CD4-positive, alpha-beta T cell treated with Interleukin-17A for 4 hours (primary cell): ENCODE results near the gene FLNB.

Experiments
- DNase-seq: peaks from one replicate; pipeline ENCODE4 v3.0.0-alpha.2; 2020; ENCODE audit warnings: mixed read lengths

Gene FLNB

DNA sequence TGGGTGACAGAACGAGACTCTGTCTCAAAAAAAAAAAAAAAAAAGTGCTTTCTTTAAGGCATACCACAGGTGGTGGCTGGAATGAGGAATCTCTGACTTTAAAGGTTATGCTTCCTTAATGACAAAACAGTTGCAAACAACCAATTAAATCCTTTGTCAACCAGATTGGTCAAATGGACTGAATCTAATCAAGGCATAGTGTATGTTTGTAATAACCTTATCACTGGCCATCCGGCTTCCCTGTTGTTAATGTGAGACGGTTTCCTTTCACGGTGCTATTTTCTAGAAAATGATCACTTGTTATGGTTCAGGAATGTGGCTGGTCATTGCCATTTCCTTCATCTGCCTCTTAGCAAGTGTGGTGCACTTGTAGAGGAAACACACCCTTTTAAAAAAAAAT is 75.9 kb downstream of the FLNB start:
- no peak for DNase-seq

DNA sequence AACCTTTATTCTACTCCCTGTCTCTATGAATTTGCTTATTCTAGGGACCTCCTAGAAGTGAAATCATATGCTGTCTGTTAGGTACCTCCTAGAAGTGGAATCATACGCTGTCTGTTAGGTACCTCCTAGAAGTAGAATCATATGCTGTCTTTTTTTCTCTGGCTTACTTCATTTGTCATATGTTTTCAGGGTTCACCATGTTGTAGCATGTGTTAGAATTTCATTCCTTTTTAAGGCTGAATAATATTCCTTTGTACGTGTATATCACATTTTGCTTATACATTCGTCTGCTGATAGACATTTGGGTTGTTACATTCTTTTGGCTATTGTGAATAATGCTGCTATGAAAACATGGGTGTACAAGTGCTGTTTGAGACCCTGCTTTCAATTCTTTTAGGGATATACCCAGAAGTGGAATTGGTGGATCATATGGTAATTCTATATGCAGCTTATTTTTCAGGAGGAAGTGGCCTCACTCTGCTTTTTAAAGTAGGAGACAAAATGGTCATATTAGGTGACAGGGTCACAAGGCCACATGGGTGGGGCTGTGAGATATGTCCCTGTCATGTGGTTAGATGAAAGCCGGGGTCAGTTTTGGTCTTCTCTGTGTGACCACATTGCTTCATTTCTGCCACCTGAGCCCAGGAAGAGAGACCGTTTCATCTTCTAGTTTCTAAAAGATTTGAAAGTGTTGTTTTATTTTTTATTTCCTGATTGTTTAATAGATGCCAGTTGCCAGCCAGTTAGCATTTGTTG is 76.7 kb downstream of the FLNB start:
- DNase-seq, result no peak

DNA sequence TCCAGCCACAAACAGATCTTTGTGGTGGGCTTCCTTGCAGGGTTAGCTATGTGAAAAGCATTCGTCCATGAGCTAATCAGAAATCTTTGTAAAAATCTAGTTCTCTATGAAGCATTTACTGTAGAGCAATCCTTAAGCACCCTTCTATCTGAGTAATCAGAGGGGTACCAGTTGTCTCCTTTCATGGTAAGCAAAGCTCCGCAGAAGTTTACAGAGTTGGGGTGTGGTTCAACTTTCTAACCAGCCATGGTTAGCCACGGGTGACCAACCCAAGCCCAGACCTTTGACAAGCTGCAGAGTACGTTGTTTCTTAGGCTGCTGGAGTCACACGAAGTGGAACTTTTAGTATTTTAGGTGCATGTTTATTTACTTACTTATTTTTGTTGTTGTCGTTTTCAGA is 77.4 kb downstream of the FLNB start:
- DNase-seq, result no peak

DNA sequence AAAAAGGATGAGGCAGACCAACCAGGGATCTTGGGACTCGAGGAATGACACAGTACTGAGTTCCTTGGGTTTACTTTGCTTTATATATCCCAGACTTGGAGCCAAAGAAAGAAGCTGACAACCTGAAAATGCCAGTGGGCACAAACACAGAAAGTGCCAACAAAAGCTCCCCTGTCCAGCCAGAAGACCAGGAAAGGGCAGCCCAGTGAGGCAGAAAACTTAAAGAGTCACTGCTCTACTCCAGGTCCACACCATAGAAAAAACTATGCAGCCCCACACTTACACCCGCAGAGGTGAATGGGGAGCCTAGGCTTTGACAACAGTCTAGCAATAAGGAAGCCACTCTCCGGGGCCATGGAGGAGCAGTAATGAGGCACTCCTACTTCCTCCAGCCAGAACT is 80.3 kb downstream of the FLNB start:
- DNase-seq, result no peak

DNA sequence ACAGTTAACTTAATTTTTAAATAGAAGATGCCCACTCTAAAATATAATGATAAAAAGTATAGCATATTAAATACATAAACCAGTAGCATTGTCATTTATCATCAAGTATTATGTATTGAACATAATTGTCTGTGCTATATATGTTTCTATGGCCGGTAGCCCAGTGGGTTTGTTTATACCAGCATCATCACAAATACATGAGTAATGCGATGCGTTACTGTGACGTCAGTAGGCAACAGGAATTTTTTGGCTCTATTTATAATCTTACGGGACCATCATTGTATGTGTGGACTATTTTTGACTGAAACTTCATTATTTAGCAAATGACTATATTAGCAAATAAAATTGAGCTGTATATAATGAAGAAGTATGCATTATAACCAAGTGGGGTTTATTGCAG is 82.1 kb downstream of the FLNB start:
- DNase-seq, result no peak

DNA sequence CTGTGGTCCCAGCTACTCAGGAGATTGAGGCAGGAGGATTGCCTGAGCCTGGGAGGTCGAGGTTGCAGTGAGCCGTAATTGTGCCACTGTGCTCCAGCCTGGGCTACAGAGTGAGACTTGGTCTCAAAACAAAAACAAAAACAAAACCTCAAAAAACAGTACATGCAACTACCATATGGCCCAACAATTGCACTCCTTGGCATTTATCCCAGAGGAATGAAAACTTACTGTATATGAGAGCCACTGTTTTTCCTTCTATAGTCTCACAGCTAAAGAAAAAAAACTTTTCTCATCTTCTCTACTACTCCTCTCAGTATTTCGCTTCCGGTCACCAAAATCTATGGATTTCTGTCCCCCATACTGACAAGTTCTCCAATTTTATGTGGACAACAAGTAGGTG is 84.3 kb downstream of the FLNB start:
- no peak for DNase-seq

DNA sequence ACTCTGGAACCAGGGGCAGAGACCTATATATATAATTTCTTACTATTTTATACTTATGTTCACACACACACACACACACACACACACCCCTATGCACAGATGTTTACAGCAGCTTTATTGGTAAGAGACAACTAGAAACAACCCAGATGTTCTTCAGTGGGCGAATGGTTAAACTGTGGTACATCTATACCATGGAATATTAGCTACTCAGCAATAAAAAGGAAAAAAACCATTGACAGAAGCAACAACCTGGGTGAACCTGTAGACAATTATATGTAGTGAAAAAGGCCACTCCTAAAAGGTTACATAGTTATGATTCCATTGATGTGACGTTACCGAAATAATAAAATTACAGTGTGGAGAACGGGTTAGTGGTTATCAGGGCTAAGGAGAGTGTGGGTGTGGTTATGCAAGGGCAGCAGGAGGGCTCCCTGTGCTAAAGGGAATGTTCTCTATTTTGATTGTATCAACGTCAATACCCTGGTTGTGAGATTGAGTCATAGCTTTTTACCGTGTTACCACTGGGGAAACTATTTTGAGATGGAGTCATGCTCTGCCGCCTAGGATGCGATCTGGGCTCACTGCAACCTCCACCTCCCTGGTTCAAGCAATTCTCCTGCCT is 85.5 kb downstream of the FLNB start:
- DNase-seq, result no peak

DNA sequence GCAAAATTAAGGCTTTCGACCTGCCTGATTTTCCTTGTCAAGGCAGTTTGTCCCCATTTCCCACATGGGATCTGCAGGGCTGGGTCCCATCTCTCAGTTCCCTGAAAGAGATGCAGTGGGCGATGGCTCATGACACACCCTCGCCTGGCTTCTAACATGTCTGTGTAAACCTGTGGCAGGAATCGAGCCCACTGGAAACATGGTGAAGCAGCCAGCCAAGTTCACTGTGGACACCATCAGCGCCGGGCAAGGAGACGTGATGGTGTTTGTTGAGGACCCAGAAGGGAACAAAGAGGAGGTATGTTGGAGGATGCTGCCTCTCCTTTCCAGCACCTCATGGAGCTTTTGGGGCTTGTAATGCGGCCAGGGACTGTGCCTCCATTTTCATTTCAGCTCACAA is 86.4 kb downstream of the FLNB start:
- no peak for DNase-seq

DNA sequence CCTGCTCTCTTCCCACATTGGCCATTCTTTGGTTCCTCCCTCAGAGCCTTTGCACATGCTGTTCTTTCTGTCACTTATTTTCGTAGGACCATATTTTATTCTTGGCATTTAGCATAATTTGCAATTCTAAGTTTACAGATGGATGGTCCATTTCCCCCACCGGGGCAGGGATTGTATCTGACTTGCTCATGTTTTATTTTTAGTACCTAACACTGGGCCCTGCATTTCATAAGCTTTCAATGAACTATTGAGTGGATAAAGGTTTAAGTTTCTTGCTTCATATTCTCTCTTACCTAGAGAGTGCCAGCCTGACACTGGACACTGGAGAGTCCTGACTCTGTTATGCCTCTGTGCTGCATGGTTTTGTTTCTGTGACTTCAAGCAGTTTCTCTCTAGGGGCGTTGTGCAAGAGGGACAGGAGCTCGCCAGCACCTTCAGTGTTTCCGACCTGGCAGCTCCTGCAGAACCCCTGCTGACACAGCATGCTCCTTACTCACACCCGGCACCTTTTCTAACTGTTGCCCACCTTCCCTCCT is 87.4 kb downstream of the FLNB start:
- DNase-seq, result no peak

DNA sequence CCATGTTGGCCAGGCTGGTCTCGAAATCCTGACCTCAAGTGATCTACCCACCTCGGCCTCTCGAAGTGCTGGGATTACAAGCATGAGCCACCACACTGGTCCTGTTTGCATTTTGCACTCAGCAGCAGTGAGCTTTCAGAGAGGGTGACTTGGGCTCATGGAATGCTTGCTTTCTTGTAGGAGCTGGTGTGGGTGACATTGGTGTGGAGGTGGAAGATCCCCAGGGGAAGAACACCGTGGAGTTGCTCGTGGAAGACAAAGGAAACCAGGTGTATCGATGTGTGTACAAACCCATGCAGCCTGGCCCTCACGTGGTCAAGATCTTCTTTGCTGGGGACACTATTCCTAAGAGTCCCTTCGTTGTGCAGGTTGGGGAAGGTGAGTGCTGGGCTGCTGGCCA is 90.3 kb downstream of the FLNB start:
- no peak for DNase-seq

DNA sequence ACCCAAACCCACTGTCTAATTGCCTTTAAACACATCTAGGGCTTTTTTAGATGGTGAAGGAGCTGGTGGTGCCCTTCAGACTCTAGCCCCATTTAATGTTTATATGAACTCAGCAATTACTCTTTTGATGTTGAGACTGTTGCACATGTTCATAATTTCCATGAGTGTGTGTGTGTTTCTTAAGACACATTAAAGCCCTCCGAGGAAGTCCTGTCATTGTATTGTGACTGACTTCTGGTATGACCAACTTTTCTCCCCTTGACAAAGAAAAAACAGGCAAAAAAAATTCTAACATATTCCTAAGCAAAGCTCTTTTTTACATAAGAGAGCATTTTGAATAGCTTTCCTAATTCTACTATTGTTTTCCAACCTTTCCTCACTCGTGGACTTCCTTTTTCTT is 91.6 kb downstream of the FLNB start:
- DNase-seq, result no peak

DNA sequence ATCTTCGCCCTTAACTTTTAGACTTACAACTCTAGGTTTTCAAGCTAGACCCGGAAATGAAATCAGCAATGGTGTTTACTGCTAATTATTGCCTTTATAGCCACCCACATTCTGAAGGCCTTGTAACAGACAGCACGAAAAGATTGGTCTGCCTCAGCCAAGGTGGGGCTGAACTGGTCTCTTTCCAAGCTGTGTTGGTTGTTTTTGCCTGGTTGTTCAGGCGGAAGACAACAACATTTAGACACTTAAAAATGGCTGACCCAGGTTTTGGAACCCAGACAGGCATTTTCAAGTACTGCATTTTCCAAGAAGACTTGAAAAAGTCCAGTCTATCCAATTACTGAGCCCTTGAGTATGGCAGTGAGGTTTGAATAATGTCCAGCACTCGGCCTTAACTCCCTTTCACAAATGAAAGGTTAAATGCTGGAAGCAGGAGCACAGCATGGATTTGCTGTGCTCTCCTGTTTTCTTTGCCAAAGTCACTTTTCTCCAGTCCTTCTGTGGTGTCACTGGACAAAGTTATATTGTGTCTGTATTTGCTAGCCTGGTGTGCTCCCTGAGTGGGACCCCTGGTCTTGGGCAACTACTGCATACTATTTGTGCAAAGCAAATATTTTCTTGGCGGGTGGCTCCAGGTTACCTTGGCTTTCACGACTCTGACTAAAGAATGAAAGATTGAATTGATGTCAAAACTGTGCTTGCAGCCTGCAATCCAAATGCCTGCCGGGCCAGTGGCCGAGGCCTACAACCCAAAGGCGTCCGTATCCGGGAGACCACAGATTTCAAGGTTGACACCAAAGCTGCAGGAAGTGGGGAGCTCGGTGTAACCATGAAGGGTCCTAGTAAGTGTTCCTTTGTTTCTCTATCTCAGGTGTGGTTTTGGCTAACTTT is 93.5 kb downstream of the FLNB start:
- no peak for DNase-seq

DNA sequence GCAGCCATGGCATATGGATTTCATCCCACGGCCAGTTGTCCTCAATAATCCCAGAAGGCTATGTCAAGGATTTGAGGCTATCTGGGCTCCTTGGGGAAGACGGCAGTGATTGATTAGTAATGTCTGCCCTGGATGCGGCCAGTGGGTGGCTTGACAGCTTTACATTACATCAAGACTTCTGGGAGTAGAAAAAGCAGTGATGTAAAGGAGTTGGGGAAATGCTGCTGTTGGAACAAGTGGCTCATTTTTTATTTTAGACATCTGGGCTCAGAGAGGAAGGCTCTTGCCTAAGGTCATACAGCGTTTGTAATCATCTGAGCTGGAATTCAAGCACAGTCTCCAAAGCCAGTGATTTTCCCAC is 94.1 kb downstream of the FLNB start:
- DNase-seq, result no peak

DNA sequence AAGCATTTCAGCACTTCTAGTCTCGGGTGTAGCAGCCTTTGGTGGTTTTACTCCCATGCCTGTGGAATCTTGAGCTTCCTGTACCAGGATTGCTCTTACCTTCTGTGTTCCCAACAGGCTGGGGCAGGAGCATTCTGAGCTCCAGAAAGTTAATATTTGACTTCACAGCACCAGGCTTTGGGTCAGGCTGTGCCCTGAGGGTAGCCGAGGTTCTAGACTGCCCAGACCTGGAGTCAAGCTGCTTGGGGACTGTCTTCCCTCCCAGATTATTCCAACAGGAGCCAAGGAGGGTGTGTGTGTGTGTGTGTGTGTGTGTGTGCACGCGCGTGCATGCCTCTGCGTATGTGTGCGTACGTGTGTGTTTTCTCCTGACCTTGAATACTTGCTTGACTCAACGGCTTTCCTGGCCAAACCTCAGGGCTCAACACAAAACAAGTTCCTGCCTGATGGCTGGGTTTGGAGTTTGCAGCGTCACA is 94.8 kb downstream of the FLNB start:
- no peak for DNase-seq

DNA sequence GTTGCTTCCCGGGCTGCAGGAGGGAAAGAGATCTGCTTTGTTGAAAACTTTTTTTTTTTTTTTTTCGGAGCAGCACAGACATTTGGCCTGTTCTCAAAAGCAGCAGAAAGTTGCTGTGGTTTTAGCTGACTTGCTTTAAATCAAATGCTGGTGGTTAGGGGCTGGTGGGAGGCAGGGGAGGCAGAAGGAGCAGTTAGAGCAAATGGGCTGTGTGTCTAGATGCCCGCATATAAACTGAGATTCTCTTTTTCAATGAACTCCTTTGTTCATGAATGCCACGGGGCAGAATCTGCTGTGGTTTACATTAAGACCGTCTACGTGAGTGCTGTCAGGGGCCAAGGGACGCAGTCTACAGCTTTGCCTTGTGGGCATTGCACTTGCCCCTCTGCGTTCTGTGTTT is 95.9 kb downstream of the FLNB start:
- DNase-seq, result no peak

DNA sequence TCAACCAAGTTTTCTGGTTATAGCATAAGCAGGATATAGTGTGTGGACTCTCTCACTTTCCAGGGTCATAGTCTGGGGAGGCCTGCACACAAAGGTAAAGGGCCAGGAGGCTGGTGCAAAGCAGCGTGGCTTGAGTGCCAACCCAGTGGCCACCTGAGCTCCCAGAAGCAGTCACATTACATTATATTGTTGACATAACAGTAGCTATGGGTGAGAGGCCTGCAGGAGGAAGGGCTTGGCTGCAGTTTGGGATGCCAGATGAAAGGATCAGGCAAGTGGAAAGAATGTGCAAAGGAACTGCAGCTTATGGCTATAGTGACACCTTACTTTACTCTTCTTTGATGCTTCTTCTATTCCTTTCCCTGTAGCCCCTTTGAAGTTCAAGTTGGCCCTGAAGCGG is 96.5 kb downstream of the FLNB start:
- DNase-seq, result no peak

DNA sequence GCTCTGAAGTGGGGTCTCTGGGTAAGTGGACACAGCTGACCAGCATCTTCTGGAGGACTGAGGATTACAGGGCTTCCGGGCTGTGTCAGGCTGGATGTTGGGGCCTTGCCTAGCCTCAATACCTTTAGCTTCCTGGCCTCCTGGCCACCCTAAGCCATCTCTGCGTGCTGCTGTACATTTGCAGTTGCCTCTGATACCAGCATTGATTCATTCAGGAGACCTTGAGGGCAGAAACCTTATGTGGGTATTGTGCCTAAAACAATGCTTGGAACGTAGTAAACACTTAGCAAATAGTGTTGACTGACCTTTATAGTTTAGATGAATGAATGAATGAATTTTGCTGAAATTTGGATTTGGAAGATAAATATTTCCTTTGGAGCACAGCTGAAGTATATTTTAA is 97.0 kb downstream of the FLNB start:
- DNase-seq, result no peak

DNA sequence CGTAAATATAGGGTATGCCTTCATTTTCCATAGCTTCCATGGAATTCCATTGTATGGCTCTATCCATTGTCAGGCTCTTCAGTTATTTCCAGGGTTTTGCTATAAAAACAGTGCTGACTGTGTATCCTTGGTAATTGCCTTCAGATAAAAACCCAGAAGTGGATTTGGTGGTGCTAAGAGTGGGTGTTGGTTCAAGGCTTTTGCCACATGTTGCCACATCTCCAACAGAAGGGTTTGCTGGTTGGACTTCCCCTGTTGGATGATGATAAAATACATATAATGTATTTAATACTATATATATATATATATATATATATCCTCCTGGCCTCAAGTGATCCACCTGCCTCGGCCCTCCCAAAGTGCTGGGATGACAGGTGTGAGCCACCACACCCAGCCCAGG is 97.8 kb downstream of the FLNB start:
- DNase-seq, result no peak

DNA sequence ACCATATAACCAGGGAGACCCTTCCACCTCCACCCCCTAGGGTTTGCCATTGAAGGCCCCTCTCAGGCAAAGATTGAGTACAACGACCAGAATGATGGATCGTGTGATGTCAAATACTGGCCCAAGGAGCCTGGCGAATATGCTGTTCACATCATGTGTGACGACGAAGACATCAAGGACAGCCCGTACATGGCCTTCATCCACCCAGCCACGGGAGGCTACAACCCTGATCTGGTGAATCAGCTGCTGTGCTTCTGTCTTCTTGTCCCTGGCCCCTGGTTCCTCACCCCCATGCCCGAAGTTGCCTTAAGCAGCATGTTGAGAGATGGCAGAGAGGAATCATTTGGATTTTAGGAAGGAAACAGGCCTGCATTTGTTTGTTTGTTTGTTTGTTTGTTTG is 98.4 kb downstream of the FLNB start:
- no peak for DNase-seq

DNA sequence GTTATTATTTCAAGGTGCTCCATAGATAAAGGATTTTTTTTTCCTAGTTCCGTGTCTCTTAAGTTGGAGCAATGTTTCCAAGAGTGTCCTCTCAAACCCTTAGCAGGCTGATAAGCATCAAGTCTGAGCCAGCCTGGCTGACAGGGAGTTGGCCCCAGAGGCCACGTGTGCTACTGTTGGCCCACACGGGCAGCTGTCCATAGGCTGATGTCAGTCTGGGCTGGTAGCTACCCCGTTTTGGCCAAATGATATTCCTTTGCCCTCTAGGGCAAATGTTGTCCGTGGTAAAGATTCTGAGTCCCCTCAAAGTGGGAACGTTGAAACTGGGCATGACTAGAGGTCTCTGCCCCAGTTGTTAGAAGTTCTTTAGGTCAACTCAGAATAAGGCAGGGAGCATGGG is 99.4 kb downstream of the FLNB start:
- no peak for DNase-seq

DNA sequence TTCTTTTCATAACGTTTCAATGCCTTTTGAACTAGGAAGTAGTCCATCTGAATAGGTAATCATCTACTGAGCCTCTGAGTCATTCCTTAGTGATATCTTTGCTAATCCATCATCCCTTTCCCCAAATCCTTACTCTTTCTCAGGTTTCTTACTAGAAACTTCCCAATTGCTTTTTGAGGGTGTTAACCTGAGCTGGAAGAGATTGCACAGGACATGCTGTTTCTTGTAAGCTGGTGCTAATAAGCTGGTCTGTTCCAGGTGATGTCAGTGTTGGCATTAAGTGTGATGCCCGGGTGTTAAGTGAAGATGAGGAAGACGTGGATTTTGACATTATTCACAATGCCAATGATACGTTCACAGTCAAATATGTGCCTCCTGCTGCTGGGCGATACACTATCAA is 101.5 kb downstream of the FLNB start:
- no peak for DNase-seq

DNA sequence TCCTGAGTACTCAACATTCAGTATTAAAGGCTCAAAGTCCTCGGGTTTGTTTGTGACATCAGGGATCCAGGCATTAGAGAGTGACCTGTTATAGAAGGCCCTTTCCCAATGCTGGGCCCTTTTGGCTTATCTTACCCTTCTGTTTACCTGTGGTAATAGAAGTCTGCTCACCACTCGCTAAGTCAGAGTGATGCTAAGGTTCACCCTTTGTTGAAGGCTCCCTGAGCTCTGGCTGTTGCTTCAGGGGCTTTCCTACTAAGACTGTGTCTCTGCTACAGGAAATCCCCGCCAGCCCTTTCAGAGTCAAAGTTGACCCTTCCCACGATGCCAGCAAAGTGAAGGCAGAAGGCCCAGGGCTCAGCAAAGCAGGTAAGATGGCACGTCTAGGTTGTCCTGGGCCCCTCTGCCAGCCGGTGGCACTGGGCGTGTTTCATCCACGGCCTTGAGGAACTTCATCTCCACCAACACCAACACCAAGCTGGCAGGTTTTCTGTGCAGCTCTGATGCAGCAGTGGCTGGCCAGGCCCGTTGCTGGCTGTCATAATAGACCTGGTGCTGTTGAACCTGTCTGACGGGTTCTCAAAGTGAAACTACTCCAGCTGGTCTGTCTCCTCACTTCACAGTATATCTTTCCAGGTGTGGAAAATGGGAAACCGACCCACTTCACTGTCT is 103.4 kb downstream of the FLNB start:
- DNase-seq, result no peak

DNA sequence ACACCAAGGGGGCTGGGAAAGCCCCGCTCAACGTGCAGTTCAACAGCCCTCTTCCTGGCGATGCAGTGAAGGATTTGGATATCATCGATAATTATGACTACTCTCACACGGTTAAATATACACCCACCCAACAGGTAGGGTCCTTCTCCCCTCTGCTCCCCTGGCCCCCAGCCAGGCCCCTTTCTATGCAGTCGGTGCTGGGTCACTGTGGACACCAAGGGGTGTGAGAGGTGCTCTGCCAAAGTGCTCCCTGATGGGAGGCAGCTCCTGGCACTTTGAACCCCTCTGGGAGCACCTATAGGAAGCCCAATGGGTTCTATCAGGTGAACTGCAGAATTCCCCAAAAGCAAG is 103.9 kb downstream of the FLNB start:
- DNase-seq, result no peak
